HCT116 (cell line): Measurements from ENCODE around the gene LSP1. TPM values are rescaled to one million over a fixed set of nuclear protein-coding genes. Genes with fewer than 3 reads are reported as not detected.

ENCODE experiments used
- ATAC-seq: fragments of 200-7000 bp; cut with Tn5 transposase; 2 replicates; pipeline ENCODE4 v1.9.1; 2020; ENCODE audit warnings: mild to moderate bottlenecking, moderate library complexity
- BruUV-seq: library from RNA; stranded (reverse); fragments of 400-500 nt; replicated peaks from 2 replicates; lab custom pipeline; 2021; lab: Mats Ljungman, UMichigan
- CTCF ChIA-PET: fragments of 300-600 bp; sonication (Branson Sonifier 250); formaldehyde crosslinking; loops from one replicate; lab custom pipeline; 2021; ENCODE audit warnings: antibody characterized with exemption; lab: Charles Lee
- POLR2A ChIA-PET: fragments of 300-600, 350-600 bp; sonication (Branson Sonifier 250); formaldehyde crosslinking; loops from one replicate; lab custom pipeline; 2021; ENCODE audit warnings: antibody characterized with exemption; lab: Charles Lee
- RAD21 ChIA-PET, 2 experiments: fragments of 300-600 bp; sonication (Branson Sonifier 250); formaldehyde crosslinking; loops; one replicate each; lab custom pipeline; 2023; ENCODE audit warnings: low total read pairs in 2 of 2; ENCODE audit not compliant: uncharacterized antibody in 2 of 2, unreplicated experiment in 2 of 2, low non-redundant PET in 1 of 2; lab: Charles Lee
- DNase-seq: peaks from one replicate; pipeline ENCODE4 v3.0.0-alpha.2; 2010; ENCODE audit warnings: low read depth, low spot score
- H2AFZ ChIP-seq: fragments of 200-600 bp; shearing (Covaris generic), sonication (generic); 2 replicates; pipeline ENCODE4 v1.6.1; 2017; ENCODE audit warnings: low read depth, mixed run types, mixed read lengths, antibody characterized with exemption, low read length; ENCODE audit not compliant: poor library complexity, severe bottlenecking
- H3K27ac ChIP-seq: 2 replicates; pipeline ENCODE4 v1.5.1; 2012; ENCODE audit warnings: low read depth, low read length
- H3K27me3 ChIP-seq: fragments of 200-600 bp; sonication (generic); 2 replicates; pipeline ENCODE4 v1.6.1; 2016; ENCODE audit warnings: mixed run types, low read length, mixed read lengths; ENCODE audit not compliant: insufficient read depth
- H3K36me3 ChIP-seq, 2 experiments: fragments of 200-500 bp in 1 of 2; fragments of 200-600 bp in 1 of 2; sonication (Bioruptor generic) in 1 of 2; sonication (generic) in 1 of 2; 2 replicates each; pipeline versions ENCODE4 v1.5.1 to v1.6.1; 2014 to 2016; ENCODE audit warnings: low read length in 2 of 2, inconsistent platforms in 1 of 2, mixed read lengths in 1 of 2, mixed run types in 1 of 2; ENCODE audit not compliant: insufficient read depth in 2 of 2, control insufficient read depth in 1 of 2
- H3K4me1 ChIP-seq, 2 experiments: fragments of 200-600 bp in 1 of 2; sonication (generic) in 1 of 2; 2 replicates each; pipeline versions ENCODE4 v1.5.1 to v1.6.1; 2012 to 2017; ENCODE audit warnings: low read length in 2 of 2, inconsistent platforms in 1 of 2, mild to moderate bottlenecking in 1 of 2, mixed read lengths in 1 of 2, mixed run types in 1 of 2, moderate library complexity in 1 of 2; ENCODE audit not compliant: insufficient read depth in 2 of 2, control insufficient read depth in 1 of 2
- H3K4me2 ChIP-seq: fragments of 200-600 bp; sonication (generic); 2 replicates; pipeline ENCODE4 v1.6.1; 2017; ENCODE audit warnings: mixed run types, low read length, mixed read lengths
- H3K4me3 ChIP-seq, 2 experiments: fragments of 200-600 bp in 1 of 2; sonication (generic) in 1 of 2; replicated peaks in 1 of 2; 2 replicates each; pipeline ENCODE4 v1.5.1; 2011 to 2016; ENCODE audit warnings: low read length in 2 of 2, control low read depth in 1 of 2, low read depth in 1 of 2, mild to moderate bottlenecking in 1 of 2, mixed read lengths in 1 of 2, mixed run types in 1 of 2
- H3K79me2 ChIP-seq: fragments of 200-600 bp; sonication (generic); 2 replicates; pipeline ENCODE4 v1.6.1; 2017; ENCODE audit warnings: mild to moderate bottlenecking, mixed run types, low read length, moderate library complexity, mixed read lengths; ENCODE audit not compliant: insufficient read depth
- H3K9ac ChIP-seq: fragments of 200-600 bp; sonication (generic); 2 replicates; pipeline ENCODE4 v1.6.1; 2016; ENCODE audit warnings: low read length, mixed read lengths
- H3K9me2 ChIP-seq: fragments of 200-600 bp; sonication (generic), shearing (Covaris generic); 2 replicates; pipeline ENCODE4 v1.6.1; 2017; ENCODE audit warnings: mixed run types, mild to moderate bottlenecking, moderate library complexity; ENCODE audit not compliant: insufficient read depth
- H3K9me3 ChIP-seq, 2 experiments: fragments of 200-500 bp in 1 of 2; fragments of 200-600 bp in 1 of 2; sonication (Bioruptor generic) in 1 of 2; sonication (generic) in 1 of 2; 2 replicates each; pipeline ENCODE4 v1.6.1; 2014 to 2017; ENCODE audit warnings: low read length in 2 of 2, mixed read lengths in 2 of 2, inconsistent platforms in 1 of 2, low read depth in 1 of 2, mild to moderate bottlenecking in 1 of 2, mixed run types in 1 of 2, moderate library complexity in 1 of 2; ENCODE audit not compliant: control insufficient read depth in 1 of 2, insufficient read depth in 1 of 2
- H4K20me1 ChIP-seq: fragments of 200-600 bp; sonication (generic), shearing (Covaris generic); 2 replicates; pipeline ENCODE4 v1.6.1; 2017; ENCODE audit warnings: mixed run types, mild to moderate bottlenecking, moderate library complexity; ENCODE audit not compliant: insufficient read depth
- CTCF ChIP-seq, 3 experiments: fragments of 200-600 bp in 1 of 3; sonication (generic) in 1 of 3; IDR thresholded peaks in 2 of 3; conservative IDR thresholded peaks in 1 of 3; 2 replicates each; pipeline ENCODE4 v1.5.1; 2012 to 2017; ENCODE audit warnings: low read depth in 2 of 3, low read length in 2 of 3, antibody characterized with exemption in 1 of 3, borderline replicate concordance in 1 of 3, control low read depth in 1 of 3, mild to moderate bottlenecking in 1 of 3, mixed read lengths in 1 of 3, mixed run types in 1 of 3, moderate library complexity in 1 of 3; ENCODE audit not compliant: insufficient read depth in 1 of 3
- SP1 ChIP-seq: IDR thresholded peaks from 2 replicates; pipeline ENCODE4 v1.6.1; 2012; ENCODE audit warnings: low read depth
- intact Hi-C: fragments of 100-400 bp; cut with micrococcal nuclease; formaldehyde crosslinking; loops from 2 replicates; pipeline ENCODE4 v1.10.0; 2022
- total RNA-seq: library from RNA; stranded (reverse); gene quantifications from one replicate; pipeline ENCODE4 v1.2.1, GENCODE V29; 2021; ENCODE audit not compliant: unreplicated experiment
- TF ChIP-seq, protein P1 (sequence below): IDR thresholded peaks from 2 replicates; pipeline ENCODE4 v1.6.1; 2012; ENCODE audit warnings: low read depth

The LSP1 gene
- total RNA-seq, 1 experiment from 2014 or later, result 1.3 TPM

GRCh38 chr11:1839924-1840779, 12.7 kb upstream of the LSP1 start:
- Histone ChIP-seq H3K27ac (no peak overlapping the region), H3K27me3 (no peaks in the 10 kb centered on the region), H4K20me1 (no peaks in the 10 kb centered on the region), H3K9me3 (no peaks in the 10 kb centered on the region), H2AFZ (no peak overlapping the region), H3K79me2 (no peaks in the 10 kb centered on the region), H3K4me2 (no peak overlapping the region), H3K9me2 (no peaks in the 10 kb centered on the region), H3K4me3 (no peak overlapping the region), H3K4me1 (peaks cover 3 to 4% of the 10 kb centered on the region in 2 experiments; a peak in 3 of 4 replicates), H3K9ac (no peak overlapping the region), H3K36me3 (no peaks in the 10 kb centered on the region)
- ATAC-seq, result no peak
- DNase-seq, result no peak
- intact Hi-C loops, result no loop called here
- no TSS peak for BruUV-seq
- TF ChIP-seq CTCF (IDR thresholded peaks at IDR 0.05 in 2 of 3, conservative IDR thresholded peaks at IDR 0.05 in 1 of 3; ENCODE audit: borderline replicate concordance in 1 of 3, insufficient read depth in 1 of 3, low read depth in 2 of 3, low read length in 2 of 3) (no peak), SP1 (no peak)
- TF ChIP-seq, protein P1, sequence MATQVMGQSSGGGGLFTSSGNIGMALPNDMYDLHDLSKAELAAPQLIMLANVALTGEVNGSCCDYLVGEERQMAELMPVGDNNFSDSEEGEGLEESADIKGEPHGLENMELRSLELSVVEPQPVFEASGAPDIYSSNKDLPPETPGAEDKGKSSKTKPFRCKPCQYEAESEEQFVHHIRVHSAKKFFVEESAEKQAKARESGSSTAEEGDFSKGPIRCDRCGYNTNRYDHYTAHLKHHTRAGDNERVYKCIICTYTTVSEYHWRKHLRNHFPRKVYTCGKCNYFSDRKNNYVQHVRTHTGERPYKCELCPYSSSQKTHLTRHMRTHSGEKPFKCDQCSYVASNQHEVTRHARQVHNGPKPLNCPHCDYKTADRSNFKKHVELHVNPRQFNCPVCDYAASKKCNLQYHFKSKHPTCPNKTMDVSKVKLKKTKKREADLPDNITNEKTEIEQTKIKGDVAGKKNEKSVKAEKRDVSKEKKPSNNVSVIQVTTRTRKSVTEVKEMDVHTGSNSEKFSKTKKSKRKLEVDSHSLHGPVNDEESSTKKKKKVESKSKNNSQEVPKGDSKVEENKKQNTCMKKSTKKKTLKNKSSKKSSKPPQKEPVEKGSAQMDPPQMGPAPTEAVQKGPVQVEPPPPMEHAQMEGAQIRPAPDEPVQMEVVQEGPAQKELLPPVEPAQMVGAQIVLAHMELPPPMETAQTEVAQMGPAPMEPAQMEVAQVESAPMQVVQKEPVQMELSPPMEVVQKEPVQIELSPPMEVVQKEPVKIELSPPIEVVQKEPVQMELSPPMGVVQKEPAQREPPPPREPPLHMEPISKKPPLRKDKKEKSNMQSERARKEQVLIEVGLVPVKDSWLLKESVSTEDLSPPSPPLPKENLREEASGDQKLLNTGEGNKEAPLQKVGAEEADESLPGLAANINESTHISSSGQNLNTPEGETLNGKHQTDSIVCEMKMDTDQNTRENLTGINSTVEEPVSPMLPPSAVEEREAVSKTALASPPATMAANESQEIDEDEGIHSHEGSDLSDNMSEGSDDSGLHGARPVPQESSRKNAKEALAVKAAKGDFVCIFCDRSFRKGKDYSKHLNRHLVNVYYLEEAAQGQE, result no peak
- RAD21 ChIA-PET, result no interaction called here
- POLR2A ChIA-PET, result no interaction called here
- CTCF ChIA-PET, result interaction anchor here (0.9 to 1.5 kb wide), 2 partner anchors 35 to 159 kb away, joined by 3 read pairs; no protein-coding TSS in a partner anchor
